ENCODE data around the gene CCL14.
"Not testable (repeated sequence)": the region's sequence is repeated elsewhere in the genome, so short reads cannot be mapped to it uniquely, and the experiment has no call there.

The CCL14 gene

DNA sequence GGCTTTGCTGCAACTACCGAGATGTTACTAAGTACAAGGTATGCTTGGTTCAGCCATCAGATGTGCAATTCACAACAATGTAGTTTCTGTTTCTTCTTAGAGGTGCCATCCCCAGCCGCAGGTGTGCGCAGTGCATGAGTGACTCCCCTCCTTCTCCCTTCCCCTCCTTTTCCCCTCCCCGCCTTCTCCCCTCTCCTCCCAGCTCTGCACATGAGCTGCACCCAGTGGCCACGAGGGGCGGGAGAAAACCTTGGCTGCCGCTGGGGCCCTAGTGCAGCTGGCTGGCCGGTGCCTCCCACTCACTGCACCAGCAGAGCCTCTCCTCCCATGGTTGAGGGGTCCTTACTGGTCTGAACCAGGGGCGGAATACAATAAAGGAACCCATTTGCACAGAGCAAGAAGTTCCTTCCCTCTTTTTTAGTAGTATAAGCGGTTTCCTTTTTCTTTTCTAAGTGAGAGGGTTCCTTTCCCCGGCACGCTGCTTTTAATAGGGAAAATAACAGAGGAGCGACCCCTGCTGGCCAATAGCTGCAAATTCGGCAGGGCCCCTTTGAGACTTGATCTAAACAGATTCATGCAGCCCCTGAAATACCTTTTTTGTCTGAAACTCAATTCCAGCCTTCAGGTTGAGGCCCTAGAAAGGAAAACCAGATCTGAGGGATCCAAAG is 22.6 kb upstream of the CCL14 start:
- no peak overlapping the region for H3K4me3 ChIP-seq (ENCODE audit: low read depth in 1 of 2, low read length in 2 of 2)
- H3K27me3 ChIP-seq (ENCODE audit: control insufficient read depth in 1 of 2, insufficient read depth in 2 of 2, low read length in 2 of 2), result no peaks in the 10 kb centered on the region
- no peaks in the 10 kb centered on the region for H3K36me3 ChIP-seq (ENCODE audit: insufficient read depth, low read length)
- H3K9ac ChIP-seq (ENCODE audit: low read length), result no peak overlapping the region
- H3K27ac ChIP-seq (ENCODE audit: low read depth, low read length), result no peak overlapping the region
- no peaks in the 10 kb centered on the region for H3K4me1 ChIP-seq (ENCODE audit: insufficient read depth, low read length)
- peaks cover 12% of the 10 kb centered on the region for H3K9me3 ChIP-seq (ENCODE audit: low read length)

DNA sequence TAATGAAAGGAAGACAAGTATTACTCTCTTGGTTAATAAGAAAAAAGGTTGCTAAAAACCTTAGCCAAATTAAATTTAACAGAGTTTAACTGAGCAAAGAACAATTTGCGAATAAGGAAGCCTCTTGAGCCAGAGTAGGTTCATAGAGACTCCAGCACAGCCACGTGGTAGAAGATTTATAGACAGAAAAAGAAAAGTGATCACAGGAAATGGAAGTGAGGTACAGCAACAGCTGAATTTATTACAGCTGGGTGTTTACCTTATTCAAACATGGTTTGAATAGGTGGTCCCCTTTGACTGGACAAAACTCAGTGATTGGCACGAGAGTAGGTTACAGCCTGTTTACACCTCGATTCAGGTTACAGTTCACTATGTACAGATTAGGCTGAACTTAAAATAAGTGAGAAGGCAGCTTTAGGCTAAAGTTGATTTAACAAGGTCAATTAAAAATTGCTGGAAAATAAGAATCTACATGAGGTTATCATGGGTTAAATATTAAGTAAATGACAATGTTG is 18.1 kb upstream of the CCL14 start:
- no peak overlapping the region for H3K9ac ChIP-seq (ENCODE audit: low read length)

DNA sequence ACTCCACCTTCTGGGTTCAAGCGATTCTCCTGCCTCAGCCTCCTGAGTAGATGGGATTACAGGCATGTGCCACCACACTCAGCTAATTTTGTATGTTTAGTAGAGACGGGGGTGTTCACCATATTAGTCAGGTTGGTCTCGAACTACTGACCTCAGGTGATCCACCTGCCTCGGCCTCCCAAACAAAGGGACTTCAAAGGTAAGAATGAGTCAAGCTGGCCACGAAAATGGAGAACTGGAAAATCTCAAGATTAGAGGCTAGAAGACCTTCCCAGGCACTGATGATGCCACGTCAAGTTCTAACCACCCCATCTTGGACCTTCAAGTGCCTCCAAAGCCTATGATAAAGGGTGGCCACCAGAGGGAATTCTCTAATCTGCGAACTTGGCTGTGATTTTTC is 16.1 kb upstream of the CCL14 start:
- no peak overlapping the region for H3K9ac ChIP-seq (ENCODE audit: low read length)
- no peaks in the 10 kb centered on the region for H3K27me3 ChIP-seq (ENCODE audit: control insufficient read depth in 1 of 2, insufficient read depth in 2 of 2, low read length in 2 of 2)
- H3K9me3 ChIP-seq (ENCODE audit: low read length), result no peaks in the 10 kb centered on the region
- H3K36me3 ChIP-seq (ENCODE audit: insufficient read depth, low read length), result no peaks in the 10 kb centered on the region
- no peak overlapping the region for H3K4me3 ChIP-seq (ENCODE audit: low read depth in 1 of 2, low read length in 2 of 2)
- H3K4me1 ChIP-seq (ENCODE audit: insufficient read depth, low read length), result no peaks in the 10 kb centered on the region
- H3K27ac ChIP-seq (ENCODE audit: low read depth, low read length), result no peak overlapping the region

More for the DNA sequence above, 18.1 kb upstream of the CCL14 start:
- Histone ChIP-seq H3K4me3 (ENCODE audit: low read depth in 1 of 2, low read length in 2 of 2) (no peak overlapping the region), H3K9me3 (ENCODE audit: low read length) (peaks cover 3% of the 10 kb centered on the region), H3K27me3 (ENCODE audit: control insufficient read depth in 1 of 2, insufficient read depth in 2 of 2, low read length in 2 of 2) (no peaks in the 10 kb centered on the region), H3K4me1 (ENCODE audit: insufficient read depth, low read length) (no peaks in the 10 kb centered on the region), H3K36me3 (ENCODE audit: insufficient read depth, low read length) (no peaks in the 10 kb centered on the region), H3K27ac (ENCODE audit: low read depth, low read length) (no peak overlapping the region)

DNA sequence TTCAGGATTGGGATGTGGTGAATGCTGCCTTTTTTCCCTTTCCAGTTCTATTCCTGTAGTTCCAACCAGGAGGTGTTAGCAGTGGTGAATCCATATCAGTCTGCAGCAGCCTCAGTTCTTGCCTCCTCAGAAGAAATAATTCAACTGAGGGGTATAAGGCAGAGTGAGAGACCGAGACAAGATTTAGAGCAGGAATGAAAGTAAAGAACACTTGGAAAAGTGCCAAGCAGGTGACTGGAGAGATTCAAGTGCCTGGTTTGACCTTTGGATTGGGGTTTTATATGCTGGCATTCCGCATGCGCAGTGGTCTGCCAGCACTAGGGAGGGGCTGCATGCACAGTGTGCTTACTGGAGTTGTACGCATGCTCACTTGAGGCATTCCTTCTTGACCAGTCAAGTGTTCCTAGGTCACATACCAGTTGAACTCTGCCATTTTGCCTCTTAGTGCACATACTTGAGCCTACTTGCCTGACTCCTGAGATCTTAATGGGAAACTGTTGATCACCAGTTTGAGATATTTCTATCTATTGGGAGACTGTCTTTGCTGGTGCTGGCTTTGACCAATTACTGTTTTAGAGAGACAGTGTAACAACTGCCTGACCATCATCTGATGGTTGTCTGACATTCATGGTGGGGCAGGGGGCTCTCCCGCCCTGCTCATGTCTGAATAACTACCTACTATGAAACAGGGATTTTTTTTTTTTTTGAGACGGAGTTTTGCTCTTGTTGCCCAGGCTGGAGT is 15.5 kb upstream of the CCL14 start:
- no peaks in the 10 kb centered on the region for H3K4me1 ChIP-seq (ENCODE audit: insufficient read depth, low read length)
- no peak overlapping the region for H3K27ac ChIP-seq (ENCODE audit: low read depth, low read length)
- no peaks in the 10 kb centered on the region for H3K27me3 ChIP-seq (ENCODE audit: control insufficient read depth in 1 of 2, insufficient read depth in 2 of 2, low read length in 2 of 2)
- no peak overlapping the region for H3K4me3 ChIP-seq (ENCODE audit: low read depth in 1 of 2, low read length in 2 of 2)
- H3K9me3 ChIP-seq (ENCODE audit: low read length), result no peaks in the 10 kb centered on the region
- no peaks in the 10 kb centered on the region for H3K36me3 ChIP-seq (ENCODE audit: insufficient read depth, low read length)
- H3K9ac ChIP-seq (ENCODE audit: low read length), result no peak overlapping the region

DNA sequence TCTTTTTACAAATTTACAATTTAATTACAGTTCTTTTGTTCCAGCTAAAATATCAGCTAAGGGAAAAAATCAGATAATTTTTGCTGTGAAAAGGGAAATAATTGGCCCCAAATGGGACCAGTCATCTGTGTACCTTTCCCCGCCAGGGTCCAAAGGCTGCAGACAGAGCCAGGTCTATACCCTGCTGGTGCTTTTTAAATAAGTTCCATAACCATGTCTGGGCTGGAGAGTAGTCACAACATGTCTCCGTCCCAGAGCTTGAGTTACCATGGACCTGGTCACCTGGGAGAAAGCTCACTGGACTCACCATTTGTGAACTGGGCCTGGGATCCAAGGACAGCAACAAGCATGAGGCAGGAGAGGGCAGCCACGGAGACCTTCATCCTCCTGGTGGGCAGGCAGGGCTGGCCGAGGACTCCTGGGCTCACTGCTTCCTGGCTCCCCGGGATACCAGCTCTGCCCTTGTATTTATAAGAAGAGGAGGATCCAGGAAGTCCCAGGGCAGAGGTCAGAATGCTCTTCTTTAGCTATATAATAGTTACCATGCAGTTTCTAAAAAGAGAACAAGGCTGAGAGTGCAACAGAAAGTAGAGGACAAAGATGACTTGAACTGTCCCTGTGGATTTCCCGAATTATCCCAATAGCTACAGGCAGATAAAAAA is 14.7 kb upstream of the CCL14 start, which contains the start of gene CCL15:
CCL15 (minus strand) TSS at position 444 of the 662 bp plus-strand sequence; CDS start at position 383, 61 bp downstream.
- Histone ChIP-seq H3K27ac (ENCODE audit: low read depth, low read length) (no peak within 1 kb of the TSS), H3K9ac (ENCODE audit: low read length) (no peak within 1 kb of the TSS), H3K27me3 (ENCODE audit: control insufficient read depth in 1 of 2, insufficient read depth in 2 of 2, low read length in 2 of 2) (no peaks in the 10 kb centered on the region), H3K9me3 (ENCODE audit: low read length) (no peaks in the 10 kb centered on the region), H3K36me3 (ENCODE audit: insufficient read depth, low read length) (no peaks in the 10 kb centered on the region), H3K4me1 (ENCODE audit: insufficient read depth, low read length) (no peaks in the 10 kb centered on the region), H3K4me3 (ENCODE audit: low read depth in 1 of 2, low read length in 2 of 2) (no peak within 1 kb of the TSS)

DNA sequence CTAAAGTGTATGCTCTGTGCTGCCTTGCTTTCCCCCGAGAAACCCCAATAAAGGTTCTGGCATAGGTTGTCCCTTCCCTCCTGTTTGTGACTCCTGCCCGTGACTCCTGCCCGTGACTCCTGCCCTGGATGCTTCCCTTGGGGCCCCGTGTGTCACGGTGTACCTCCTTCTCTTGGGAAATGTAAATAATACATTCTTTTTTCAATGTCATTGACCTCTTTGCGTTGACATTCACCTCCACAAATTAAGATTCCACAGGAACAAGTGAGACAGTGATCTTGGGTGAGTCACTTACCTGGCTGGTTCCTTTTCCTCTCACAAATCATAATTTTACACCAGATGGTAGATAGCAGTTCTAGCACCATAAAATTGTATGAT is 14.2 kb upstream of the CCL14 start:
- no peak overlapping the region for H3K9ac ChIP-seq (ENCODE audit: low read length)
- H3K27me3 ChIP-seq (ENCODE audit: control insufficient read depth in 1 of 2, insufficient read depth in 2 of 2, low read length in 2 of 2), result no peaks in the 10 kb centered on the region
- H3K36me3 ChIP-seq (ENCODE audit: insufficient read depth, low read length), result no peaks in the 10 kb centered on the region
- no peaks in the 10 kb centered on the region for H3K9me3 ChIP-seq (ENCODE audit: low read length)
- no peaks in the 10 kb centered on the region for H3K4me1 ChIP-seq (ENCODE audit: insufficient read depth, low read length)
- no peak overlapping the region for H3K27ac ChIP-seq (ENCODE audit: low read depth, low read length)
- H3K4me3 ChIP-seq (ENCODE audit: low read depth in 1 of 2, low read length in 2 of 2), result no peak overlapping the region

DNA sequence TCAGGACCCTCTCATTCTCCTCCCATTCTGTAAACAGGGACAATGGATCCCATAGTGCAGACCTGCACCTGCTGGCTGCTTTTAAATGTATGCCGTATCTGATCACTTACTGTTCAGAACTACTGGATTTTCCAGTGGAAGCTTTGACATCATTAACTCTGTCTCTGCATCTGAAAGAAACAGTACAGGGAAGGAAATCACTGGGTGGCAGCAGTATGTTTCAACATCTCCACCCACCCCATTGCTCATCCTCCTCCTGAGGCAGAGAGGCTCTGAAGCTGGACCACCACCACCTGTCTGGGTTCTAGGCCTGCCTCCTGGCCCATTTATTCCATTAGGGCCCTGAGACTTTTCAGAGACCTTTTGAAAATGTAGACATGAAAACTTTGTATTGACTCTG is 12.2 kb upstream of the CCL14 start:
- no peaks in the 10 kb centered on the region for H3K9me3 ChIP-seq (ENCODE audit: low read length)
- H3K4me1 ChIP-seq (ENCODE audit: insufficient read depth, low read length), result no peaks in the 10 kb centered on the region
- H3K27me3 ChIP-seq (ENCODE audit: control insufficient read depth in 1 of 2, insufficient read depth in 2 of 2, low read length in 2 of 2), result no peaks in the 10 kb centered on the region
- H3K27ac ChIP-seq (ENCODE audit: low read depth, low read length), result no peak overlapping the region
- H3K9ac ChIP-seq (ENCODE audit: low read length), result no peak overlapping the region
- no peak overlapping the region for H3K4me3 ChIP-seq (ENCODE audit: low read depth in 1 of 2, low read length in 2 of 2)
- H3K36me3 ChIP-seq (ENCODE audit: insufficient read depth, low read length), result no peaks in the 10 kb centered on the region

DNA sequence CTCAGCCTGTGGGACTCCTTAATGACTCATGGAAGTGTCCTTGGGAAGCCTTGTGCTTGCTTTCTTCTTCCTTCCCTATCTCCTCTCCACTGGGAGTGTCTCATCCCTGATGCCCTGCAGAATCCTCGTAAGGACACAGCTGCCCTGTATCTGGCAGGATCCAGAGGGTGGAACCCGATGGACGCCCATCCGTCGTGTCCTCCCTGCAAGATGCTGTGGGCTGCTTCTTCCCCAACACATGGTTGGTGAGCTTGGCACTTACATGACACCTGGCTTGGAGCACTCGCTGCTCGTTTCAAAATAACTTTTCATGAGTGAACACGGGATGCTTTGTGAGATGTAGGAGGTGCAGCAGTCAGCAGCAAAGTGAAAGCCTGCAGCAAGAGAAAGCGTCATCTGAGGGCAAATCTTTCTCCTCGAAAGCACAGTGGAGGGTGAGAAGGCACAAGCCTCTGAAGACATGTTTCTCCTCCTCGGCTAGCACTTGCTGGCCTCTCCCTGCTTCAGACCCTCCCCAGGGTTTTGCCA is 11.6 kb upstream of the CCL14 start:
- Histone ChIP-seq H3K9me3 (ENCODE audit: low read length) (no peaks in the 10 kb centered on the region), H3K4me3 (ENCODE audit: low read depth in 1 of 2, low read length in 2 of 2) (no peak overlapping the region), H3K36me3 (ENCODE audit: insufficient read depth, low read length) (no peaks in the 10 kb centered on the region), H3K27me3 (ENCODE audit: control insufficient read depth in 1 of 2, insufficient read depth in 2 of 2, low read length in 2 of 2) (no peaks in the 10 kb centered on the region), H3K4me1 (ENCODE audit: insufficient read depth, low read length) (no peaks in the 10 kb centered on the region), H3K27ac (ENCODE audit: low read depth, low read length) (no peak overlapping the region), H3K9ac (ENCODE audit: low read length) (no peak overlapping the region)

DNA sequence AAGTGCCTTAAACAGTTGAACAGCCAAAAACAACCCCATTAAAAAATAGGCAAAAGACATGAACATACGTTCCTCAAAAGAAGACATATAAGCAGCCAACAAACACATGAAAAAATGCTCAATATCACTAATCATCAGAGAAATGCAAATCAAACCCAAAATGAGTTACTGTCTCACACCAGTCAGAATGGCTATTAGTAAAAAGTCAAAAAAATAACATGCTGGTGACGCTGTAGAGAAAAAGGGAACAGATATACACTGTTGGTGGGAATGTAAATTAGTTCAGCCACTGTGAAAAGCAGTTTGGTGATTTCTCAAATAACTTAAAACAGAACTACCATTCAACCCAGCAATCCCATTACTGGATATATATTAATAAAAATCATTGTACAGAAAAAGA is 8.8 kb upstream of the CCL14 start:
- not testable (repeated sequence) for H3K27ac ChIP-seq (ENCODE audit: low read depth, low read length); H3K9me3 ChIP-seq (ENCODE audit: low read length)

DNA sequence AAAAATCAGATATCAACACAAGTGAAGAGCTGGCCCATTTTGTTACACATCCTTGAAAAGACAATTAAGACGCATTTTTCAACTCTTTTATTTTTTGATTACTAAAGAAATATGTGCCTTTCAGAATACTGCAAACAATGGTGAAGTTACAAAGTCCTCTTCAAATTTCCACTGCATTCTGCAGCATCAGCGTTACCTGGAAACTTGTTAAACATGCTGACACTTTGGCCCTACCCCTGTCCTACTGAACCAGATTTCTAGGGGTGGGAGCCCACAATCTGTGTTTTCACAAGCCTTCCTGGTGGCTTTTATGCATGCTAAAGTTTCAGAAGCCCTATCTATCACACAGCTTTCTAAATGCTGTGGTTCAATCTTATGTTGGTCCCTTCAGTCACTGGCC is 4.5 kb upstream of the CCL14 start:
- H3K36me3 ChIP-seq (ENCODE audit: insufficient read depth, low read length), result no peaks in the 10 kb centered on the region
- no peaks in the 10 kb centered on the region for H3K27me3 ChIP-seq (ENCODE audit: control insufficient read depth in 1 of 2, insufficient read depth in 2 of 2, low read length in 2 of 2)
- H3K4me3 ChIP-seq (ENCODE audit: low read depth in 1 of 2, low read length in 2 of 2), result no peak overlapping the region
- H3K27ac ChIP-seq (ENCODE audit: low read depth, low read length), result no peak overlapping the region
- H3K9me3 ChIP-seq (ENCODE audit: low read length), result no peaks in the 10 kb centered on the region
- no peak overlapping the region for H3K9ac ChIP-seq (ENCODE audit: low read length)
- no peaks in the 10 kb centered on the region for H3K4me1 ChIP-seq (ENCODE audit: insufficient read depth, low read length)

More for the DNA sequence above, 8.8 kb upstream of the CCL14 start:
- not testable (repeated sequence) for H3K27me3 ChIP-seq (ENCODE audit: control insufficient read depth in 1 of 2, insufficient read depth in 2 of 2, low read length in 2 of 2); H3K4me3 ChIP-seq (ENCODE audit: low read depth in 1 of 2, low read length in 2 of 2); H3K36me3 ChIP-seq (ENCODE audit: insufficient read depth, low read length); H3K4me1 ChIP-seq (ENCODE audit: insufficient read depth, low read length); H3K9ac ChIP-seq (ENCODE audit: low read length)

DNA sequence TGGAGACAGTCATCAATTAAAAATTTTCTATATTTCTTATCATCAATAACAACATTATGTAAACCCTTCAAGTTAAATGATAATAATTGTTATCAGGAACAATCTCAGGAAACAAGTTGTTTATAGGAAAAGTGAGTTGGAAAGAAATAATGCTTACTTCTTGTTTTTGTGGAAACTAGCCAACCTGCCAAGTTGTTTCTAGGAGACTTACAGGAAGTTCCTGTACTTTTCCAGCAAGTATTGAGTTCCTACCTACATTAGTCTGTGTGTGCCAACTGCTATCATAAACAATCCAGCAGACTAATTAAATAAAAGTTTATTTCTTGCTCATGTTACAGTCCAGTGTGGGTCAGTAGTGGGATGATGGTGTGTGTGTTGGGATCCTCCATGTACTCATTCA is 1.6 kb upstream of the CCL14 start:
- H3K4me3 ChIP-seq (ENCODE audit: low read depth in 1 of 2, low read length in 2 of 2), result no peak overlapping the region
- H3K9me3 ChIP-seq (ENCODE audit: low read length), result no peaks in the 10 kb centered on the region
- H3K9ac ChIP-seq (ENCODE audit: low read length), result no peak overlapping the region
- no peaks in the 10 kb centered on the region for H3K36me3 ChIP-seq (ENCODE audit: insufficient read depth, low read length)
- H3K27ac ChIP-seq (ENCODE audit: low read depth, low read length), result no peak overlapping the region
- no peaks in the 10 kb centered on the region for H3K4me1 ChIP-seq (ENCODE audit: insufficient read depth, low read length)
- no peaks in the 10 kb centered on the region for H3K27me3 ChIP-seq (ENCODE audit: control insufficient read depth in 1 of 2, insufficient read depth in 2 of 2, low read length in 2 of 2)
